Neural progenitor cell (in vitro differentiated cells): ENCODE results near the gene FBLIM1.

Experiments used
- CTCF ChIP-seq: fragments of 200-600 bp; sonication (generic); IDR thresholded peaks from 2 replicates; pipeline ENCODE4 v1.5.1; 2017; ENCODE audit warnings: antibody characterized with exemption, mild to moderate bottlenecking
- EZH2 ChIP-seq: fragments of 200-600 bp; sonication (generic); IDR thresholded peaks from 2 replicates; pipeline ENCODE4 v1.6.1; 2017; ENCODE audit warnings: antibody characterized with exemption, mild to moderate bottlenecking, moderate library complexity
- EZH2phosphoT487 ChIP-seq: fragments of 200-600 bp; sonication (generic); IDR thresholded peaks from 2 replicates; pipeline ENCODE4 v1.6.1; 2017; ENCODE audit warnings: antibody characterized with exemption

GRCh38 chr1:15826810-15827507, 68.4 kb downstream of the FBLIM1 start:
- TF ChIP-seq CTCF (no peak), EZH2phosphoT487 (no peak), EZH2 (no peak)
